Peyer's patch (tissue), 4 donors: ENCODE measurements around the gene KPNA2.
"Not testable (repeated sequence)": the region's sequence is repeated elsewhere in the genome, so short reads cannot be mapped to it uniquely, and the experiment has no call there.

Experiments used
- CTCF ChIP-seq, 6 experiments: fragments of 450-650 bp in 4 of 6; fragments of 200-600 bp in 2 of 6; sonication (generic) in 1 of 6; IDR thresholded peaks; one replicate each; pipeline ENCODE4 v1.5.1; 2017 to 2019; ENCODE audit warnings: antibody characterized with exemption in 6 of 6, mild to moderate bottlenecking in 3 of 6, moderate library complexity in 1 of 6
- POLR2A ChIP-seq, 2 donors: fragments of 450-650 bp; IDR thresholded peaks; one replicate each; pipeline ENCODE4 v1.5.1; 2017; ENCODE audit warnings: antibody characterized with exemption in 2 of 2, mild to moderate bottlenecking in 2 of 2, moderate library complexity in 2 of 2

- TF ChIP-seq CTCF, POLR2A (IDR thresholded peaks at IDR 0.05): not testable (repeated sequence)
Measured at GRCh38 chr17:68020791-68021190, 14.7 kb upstream of the KPNA2 start.
